Measurements from ENCODE around the gene SLC37A2. TPM values are rescaled to one million over a fixed set of nuclear protein-coding genes. Genes with fewer than 3 reads are reported as not detected.

The SLC37A2 gene
- total and polyA plus RNA-seq, 2 experiments from 2014 or later, result 0.98 to 1.0 TPM

DNA sequence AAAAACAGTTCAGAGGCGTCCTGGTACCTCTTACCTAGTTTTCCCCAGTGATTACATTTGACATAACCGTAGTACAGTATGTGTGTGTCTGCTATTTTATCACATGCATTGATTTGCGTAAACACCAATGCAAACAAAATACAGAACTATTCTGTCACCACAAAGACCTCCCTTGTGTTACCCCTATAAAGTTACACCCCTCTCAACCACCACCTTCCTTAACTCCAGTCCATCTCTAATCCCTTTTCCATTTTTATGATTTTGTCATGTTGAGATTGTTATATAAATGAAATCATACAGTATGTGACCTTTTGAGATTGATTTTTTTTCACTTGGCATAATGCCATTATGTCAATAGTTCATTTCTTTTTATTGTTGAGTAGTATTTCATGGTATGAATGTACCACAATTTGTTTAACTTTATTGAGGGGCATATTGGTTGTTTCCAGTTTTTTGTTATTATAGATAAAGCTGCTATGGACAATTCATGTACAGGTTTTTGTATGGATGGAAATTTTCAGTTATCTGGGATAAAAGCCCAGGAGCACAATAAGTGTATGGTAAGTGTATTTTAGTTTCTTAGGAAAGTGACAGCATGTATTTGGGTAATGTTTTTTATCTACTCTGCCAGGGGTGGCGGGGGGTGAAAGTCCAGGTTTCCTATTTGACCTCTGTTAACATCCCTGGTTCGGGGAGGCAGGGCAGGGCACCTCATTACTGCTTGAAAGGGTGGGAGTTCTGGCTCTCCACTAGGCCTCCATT lies 6.0 kb upstream of the SLC37A2 start:
- TF ChIP-seq, protein P1, sequence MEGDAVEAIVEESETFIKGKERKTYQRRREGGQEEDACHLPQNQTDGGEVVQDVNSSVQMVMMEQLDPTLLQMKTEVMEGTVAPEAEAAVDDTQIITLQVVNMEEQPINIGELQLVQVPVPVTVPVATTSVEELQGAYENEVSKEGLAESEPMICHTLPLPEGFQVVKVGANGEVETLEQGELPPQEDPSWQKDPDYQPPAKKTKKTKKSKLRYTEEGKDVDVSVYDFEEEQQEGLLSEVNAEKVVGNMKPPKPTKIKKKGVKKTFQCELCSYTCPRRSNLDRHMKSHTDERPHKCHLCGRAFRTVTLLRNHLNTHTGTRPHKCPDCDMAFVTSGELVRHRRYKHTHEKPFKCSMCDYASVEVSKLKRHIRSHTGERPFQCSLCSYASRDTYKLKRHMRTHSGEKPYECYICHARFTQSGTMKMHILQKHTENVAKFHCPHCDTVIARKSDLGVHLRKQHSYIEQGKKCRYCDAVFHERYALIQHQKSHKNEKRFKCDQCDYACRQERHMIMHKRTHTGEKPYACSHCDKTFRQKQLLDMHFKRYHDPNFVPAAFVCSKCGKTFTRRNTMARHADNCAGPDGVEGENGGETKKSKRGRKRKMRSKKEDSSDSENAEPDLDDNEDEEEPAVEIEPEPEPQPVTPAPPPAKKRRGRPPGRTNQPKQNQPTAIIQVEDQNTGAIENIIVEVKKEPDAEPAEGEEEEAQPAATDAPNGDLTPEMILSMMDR (IDR thresholded peaks at IDR 0.05; ENCODE audit: low read depth, low read length), result no peak
- Histone ChIP-seq H3K9me3 (ENCODE audit: low read depth) (no peaks in the 10 kb centered on the region), H3K27ac (no peak overlapping the region), H3K4me3 (no peak overlapping the region), H3K27me3 (peaks cover 23% of the 10 kb centered on the region), H3K4me1 (ENCODE audit: low read depth) (no peaks in the 10 kb centered on the region), H3K36me3 (no peaks in the 10 kb centered on the region)
- no peak for DNase-seq (ENCODE audit: low read depth in 1 of 2, low spot score in 1 of 2)

DNA sequence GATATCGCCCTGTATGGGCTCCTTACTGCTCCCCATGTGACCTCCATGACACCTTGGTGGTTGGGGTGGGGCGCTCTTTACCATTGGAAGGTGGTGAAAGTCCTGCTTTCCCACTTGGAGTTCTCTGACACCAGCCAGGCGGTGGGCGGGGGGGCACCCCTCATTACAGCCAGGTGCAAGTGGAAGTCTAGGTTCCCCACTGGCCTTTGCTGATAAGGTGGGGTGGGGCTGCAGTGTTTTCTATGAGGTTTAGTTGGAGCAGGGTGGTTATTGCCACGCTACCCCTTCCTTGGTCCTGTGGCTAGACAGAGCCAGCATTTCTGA lies 5.5 kb upstream of the SLC37A2 start:
- H3K36me3 ChIP-seq, result no peaks in the 10 kb centered on the region
- peaks cover 28% of the 10 kb centered on the region for H3K27me3 ChIP-seq
- no peak overlapping the region for H3K27ac ChIP-seq
- no peaks in the 10 kb centered on the region for H3K9me3 ChIP-seq (ENCODE audit: low read depth)
- no peak overlapping the region for H3K4me3 ChIP-seq
- no peak for DNase-seq (ENCODE audit: low read depth in 1 of 2, low spot score in 1 of 2)
- TF ChIP-seq, protein P1 (IDR thresholded peaks at IDR 0.05; ENCODE audit: low read depth, low read length), result no peak
- H3K4me1 ChIP-seq (ENCODE audit: low read depth), result no peaks in the 10 kb centered on the region

DNA sequence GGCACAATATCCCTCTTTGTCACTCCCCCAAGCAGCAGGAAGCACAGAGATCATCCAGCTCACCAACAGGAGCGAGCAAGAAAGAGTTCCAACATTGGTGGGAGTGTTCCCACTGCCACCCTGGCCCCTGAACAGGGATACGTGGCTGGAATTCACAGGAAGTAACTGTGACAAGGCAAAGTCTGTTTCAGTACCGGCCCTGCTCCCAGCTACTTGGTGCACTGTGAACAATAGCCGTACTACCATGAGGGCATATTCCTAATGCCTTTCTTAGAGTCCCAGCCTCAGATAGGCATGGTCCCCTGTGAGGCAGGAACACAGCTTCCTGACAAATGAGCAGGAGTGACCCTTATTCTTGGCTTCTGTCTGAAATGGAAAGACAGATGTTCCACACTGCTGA lies 1.8 kb upstream of the SLC37A2 start:
- no peaks in the 10 kb centered on the region for H3K9me3 ChIP-seq (ENCODE audit: low read depth)
- no peaks in the 10 kb centered on the region for H3K4me1 ChIP-seq (ENCODE audit: low read depth)
- TF ChIP-seq, protein P1 (IDR thresholded peaks at IDR 0.05; ENCODE audit: low read depth, low read length), result no peak
- no peak overlapping the region for H3K27ac ChIP-seq
- H3K36me3 ChIP-seq, result no peaks in the 10 kb centered on the region
- H3K4me3 ChIP-seq, result no peak overlapping the region
- H3K27me3 ChIP-seq, result peaks cover 65% of the 10 kb centered on the region
- DNase-seq (ENCODE audit: low read depth in 1 of 2, low spot score in 1 of 2), result no peak

GRCh38 chr11:125062218-125062930 lies 731 bp upstream of the SLC37A2 start:
- TF ChIP-seq, protein P1 (IDR thresholded peaks at IDR 0.05; ENCODE audit: low read depth, low read length), result no peak
- no peaks in the 10 kb centered on the region for H3K4me1 ChIP-seq (ENCODE audit: low read depth)
- H3K27ac ChIP-seq, result no peak overlapping the region
- DNase-seq (ENCODE audit: low read depth in 1 of 2, low spot score in 1 of 2), result peak in 1 of 2 donors; percentile 11
- H3K4me3 ChIP-seq, result peak overlapping the region; percentile 41
- H3K27me3 ChIP-seq, result peaks cover 65% of the 10 kb centered on the region
- H3K9me3 ChIP-seq (ENCODE audit: low read depth), result no peaks in the 10 kb centered on the region
- no peaks in the 10 kb centered on the region for H3K36me3 ChIP-seq

DNA sequence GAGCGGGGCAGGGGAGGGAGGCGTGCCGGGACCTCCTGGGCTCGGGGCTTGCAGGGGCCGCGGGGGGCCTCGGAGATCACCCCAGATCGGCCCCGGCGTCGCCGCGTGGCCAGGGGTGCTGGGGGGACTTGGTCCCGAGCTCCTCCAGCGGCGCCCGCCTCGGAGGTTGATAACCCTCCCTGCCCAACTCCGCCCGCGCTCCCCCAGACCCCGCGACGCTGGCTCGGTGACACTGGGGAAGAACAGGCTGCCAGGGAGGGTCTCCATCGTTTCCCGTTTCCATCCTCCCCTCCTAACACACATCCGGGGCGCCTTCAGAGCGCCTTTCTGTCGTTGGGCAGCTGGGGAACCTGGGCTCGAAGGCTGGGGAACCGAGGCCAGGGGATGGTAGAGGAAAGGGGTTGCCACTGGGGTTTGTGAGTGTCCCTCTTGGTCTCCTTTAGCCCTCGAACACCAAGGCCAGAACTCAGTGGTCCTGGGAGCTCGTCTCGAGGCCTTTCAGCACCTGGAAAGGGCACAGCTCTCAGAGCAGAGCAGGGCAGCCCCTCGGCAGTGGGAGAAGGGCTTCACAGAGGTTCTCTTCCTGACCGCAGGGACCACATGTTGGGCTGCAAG lies 431 bp downstream of the SLC37A2 start:
- Histone ChIP-seq H3K4me3 (peak overlapping the region; percentile 41), H3K9me3 (ENCODE audit: low read depth) (no peaks in the 10 kb centered on the region), H3K27me3 (peaks cover 65% of the 10 kb centered on the region), H3K36me3 (no peaks in the 10 kb centered on the region), H3K27ac (no peak overlapping the region), H3K4me1 (ENCODE audit: low read depth) (no peaks in the 10 kb centered on the region)
- TF ChIP-seq, protein P1 (IDR thresholded peaks at IDR 0.05; ENCODE audit: low read depth, low read length), result no peak
- peak in 1 of 2 donors; percentile 42 for DNase-seq (ENCODE audit: low read depth in 1 of 2, low spot score in 1 of 2)

Measured in cardiac muscle cell (in vitro differentiated cells and primary cell).